Posterior cingulate gyrus (tissue), 11 donors: ENCODE measurements around the gene DTNA.
"Not testable (repeated sequence)": the region's sequence is repeated elsewhere in the genome, so short reads cannot be mapped to it uniquely, and the experiment has no call there.

Experiments used
- DNase-seq, 10 donors: peaks; one replicate each; pipeline versions ENCODE4 v3.0.0 to v3.0.0-alpha.2; 2020 to 2021; ENCODE audit warnings: mixed read lengths in 3 of 10
- intact Hi-C: fragments of 100-400 bp; cut with DNase I; formaldehyde crosslinking; loops from one replicate; pipeline ENCODE4 v1.15.1; 2023

The DTNA gene

DNA sequence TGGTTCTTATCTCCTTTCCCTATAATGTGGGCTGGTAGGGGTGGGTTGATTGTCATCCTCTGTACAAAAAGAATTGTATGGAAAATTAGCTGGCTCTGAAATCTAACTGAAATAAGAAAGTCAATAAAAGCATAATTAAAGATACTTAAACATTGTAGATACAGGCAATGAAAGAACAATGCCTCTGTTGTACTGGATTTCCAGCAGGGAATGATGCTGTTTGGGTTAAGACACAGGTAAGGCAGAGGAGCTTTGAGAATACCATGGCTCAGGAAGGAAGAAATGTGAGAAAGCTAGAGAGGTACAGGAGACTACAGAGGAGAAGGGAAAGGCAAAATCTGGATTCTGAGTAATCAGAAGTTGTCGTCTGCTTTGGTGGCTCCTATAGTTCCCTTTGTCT lies 10.1 kb downstream of the DTNA start:
- intact Hi-C loops: no loop called here
- no peak for DNase-seq

DNA sequence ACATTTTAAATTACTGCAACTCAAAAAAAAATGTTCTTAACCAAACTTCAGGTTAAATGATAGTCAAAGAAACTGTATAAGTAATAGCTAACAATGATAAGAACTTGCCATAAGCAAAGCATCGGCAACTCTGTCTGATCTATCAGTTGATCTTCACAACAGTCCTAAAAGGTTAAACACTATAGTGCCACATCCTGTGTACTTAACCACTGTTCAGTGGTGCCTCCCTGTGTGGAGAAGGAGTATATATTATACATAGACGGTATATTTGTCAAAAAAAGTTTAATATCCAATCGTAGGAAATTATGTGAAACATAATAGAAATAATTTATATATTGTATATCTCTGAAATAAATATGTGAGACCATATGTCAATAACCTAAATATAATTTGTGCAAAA lies 13.0 kb downstream of the DTNA start:
- DNase-seq: no peak
- intact Hi-C loops: no loop called here

DNA sequence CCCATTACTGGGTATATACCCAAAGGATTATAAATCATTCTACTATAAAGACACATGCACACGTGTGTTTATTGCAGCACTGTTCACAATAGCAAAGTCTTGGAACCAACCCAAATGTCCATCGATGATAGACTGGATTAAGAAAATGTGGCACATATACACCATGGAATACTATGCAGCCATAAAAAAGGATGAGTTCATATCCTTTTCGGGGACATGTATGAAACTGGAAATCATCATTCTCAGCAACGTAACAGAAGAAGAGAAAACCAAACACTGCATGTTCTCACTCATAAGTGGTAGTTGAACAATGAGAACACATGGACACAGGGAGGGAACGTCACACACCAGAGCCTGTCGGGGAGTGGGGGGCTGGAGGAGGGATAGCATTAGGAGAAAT lies 15.6 kb downstream of the DTNA start:
- DNase-seq, intact Hi-C loops: not testable (repeated sequence)

DNA sequence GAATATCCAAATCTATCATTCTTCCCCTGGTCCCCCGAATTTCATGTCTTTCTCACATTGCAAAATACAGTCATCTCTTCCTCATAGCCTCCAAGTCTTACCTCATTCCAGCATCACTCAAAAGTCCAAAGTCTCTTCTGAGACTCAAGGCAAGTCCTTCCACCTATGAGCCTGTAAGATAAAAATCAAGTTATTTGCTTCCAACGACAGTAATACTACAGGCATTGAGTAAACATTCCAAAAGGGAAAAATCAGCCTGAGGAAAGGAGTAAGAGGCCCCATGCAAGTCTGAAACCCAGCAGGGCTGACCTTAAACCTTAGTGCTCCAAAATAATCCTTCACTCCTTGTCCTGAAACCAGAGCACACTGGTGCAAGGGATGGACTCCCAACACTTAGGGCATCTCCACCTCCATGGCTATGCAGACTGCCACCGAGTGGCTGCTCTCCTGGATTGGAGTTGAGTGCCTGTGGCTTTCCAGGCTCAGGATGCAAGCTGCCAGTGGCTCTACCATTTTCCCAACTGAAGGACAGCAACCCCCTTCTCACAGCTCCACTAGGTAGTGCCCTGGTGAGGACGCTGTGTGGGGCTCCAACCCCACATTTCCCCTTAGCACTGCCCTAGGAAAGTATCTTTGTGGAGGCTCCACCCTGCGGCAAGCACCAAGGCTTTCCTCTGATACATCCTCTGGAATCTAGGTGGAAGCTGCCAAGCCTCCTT lies 16.3 kb downstream of the DTNA start:
- no peak for DNase-seq
- intact Hi-C loops: no loop called here

DNA sequence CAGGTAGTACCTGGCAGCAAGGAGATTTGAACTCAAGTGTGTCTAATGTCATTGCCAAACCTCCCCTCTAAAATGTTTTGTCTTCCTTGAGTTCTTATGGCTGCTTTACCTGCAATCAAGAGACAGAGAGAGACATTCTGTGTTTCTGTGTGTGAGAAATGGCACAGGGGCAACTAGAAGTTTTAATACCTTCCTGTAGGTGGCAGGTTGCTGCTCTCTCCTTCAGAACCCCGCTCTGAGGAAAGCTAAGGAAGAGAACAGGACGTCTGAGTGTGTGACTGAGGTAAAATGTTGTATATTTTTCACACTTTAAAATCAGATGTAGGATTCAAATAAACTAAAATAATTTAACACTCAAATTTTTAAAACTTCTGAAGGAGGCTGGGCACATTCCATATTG lies 19.2 kb downstream of the DTNA start:
- no peak for DNase-seq
- intact Hi-C loops: no loop called here

DNA sequence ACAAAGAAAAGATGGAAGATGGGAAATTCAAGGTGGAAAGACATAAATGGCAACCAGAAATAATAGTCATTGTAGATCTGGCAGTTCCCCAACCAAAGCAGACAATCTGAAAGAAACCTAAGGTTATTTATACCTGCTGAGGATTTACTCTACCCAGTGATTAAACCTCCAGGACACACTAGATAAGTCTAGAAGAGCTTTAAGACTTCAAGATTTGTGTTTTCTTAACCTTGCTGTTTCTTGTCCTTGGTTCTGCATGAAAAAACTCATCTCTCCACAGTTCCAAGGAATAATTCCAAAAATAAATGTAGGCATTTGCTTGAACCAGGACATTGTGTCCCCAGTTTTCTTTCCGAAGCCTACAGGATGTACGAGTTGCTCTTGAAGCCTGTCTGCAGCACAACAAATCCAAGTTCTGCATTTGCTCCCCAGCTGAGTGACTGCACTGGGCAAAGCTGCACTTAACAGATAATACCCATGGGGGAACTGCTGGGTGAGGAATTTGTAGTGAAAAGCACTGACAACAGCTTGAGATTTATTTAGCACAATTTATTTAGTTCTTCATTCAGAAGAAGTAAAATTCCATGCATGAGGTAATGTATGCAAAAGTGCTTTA lies 19.8 kb downstream of the DTNA start:
- intact Hi-C loops: no loop called here
- DNase-seq: peak in 6 of 10 donors; percentile 22 to 88 (median 66)

DNA sequence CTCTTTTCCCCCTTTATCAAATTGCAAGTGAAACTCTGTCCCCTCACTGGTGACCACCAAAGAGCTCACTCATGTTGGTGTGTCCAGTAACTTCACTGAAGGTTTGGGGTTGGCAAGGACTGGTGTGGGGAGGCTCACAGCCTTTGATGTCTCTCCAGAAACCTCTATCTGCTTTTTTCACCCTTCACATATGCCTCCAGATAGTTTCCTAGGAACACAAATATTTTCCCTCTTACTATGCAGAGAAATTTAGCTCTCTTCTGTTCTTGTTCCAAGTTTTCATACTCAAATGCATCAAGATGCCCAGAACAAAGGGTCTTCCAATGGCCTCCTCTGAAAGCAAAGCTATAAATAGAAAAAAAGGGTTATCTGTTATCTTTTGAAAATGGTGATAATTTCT lies 20.7 kb downstream of the DTNA start:
- intact Hi-C loops: no loop called here
- no peak for DNase-seq

DNA sequence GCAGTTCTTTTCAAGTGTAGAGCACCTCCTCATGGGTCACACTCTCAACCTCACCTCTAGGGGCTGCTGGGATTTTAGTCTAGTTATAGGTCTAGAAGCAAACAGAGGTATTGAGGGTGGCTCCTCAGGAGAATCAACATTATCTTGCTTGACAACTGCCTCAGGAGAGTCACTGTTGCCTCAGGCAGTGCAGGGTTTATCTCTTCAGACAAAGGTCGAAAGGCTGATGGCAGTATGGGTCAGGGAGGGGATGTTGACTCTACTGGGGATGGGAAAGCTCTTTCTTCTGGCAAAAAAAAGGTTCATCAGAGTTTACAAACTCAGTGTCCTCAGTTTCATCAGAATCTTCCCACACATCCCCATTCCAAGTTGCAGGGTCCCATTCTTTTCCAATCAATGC lies 24.0 kb downstream of the DTNA start:
- intact Hi-C loops: no loop called here
- DNase-seq: no peak

DNA sequence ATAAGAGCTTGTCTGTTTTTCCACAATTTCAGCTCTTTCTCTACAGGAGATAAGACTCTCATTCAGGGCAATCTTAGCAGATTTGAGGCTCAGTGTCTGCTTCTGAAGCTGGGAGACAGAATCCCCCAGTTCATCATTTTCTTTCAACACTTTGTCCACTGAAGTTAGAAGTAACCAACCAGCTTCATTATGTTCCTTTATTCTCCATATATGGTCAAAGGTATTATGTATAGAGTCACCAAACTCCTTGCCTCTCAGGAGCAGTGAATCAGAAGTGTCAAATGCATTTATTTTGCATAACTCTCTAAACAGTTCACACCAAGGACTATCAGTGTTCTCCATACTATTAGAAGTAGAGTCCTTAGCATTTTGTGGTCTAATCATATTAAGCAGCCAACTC lies 24.4 kb downstream of the DTNA start:
- DNase-seq, intact Hi-C loops: not testable (repeated sequence)

DNA sequence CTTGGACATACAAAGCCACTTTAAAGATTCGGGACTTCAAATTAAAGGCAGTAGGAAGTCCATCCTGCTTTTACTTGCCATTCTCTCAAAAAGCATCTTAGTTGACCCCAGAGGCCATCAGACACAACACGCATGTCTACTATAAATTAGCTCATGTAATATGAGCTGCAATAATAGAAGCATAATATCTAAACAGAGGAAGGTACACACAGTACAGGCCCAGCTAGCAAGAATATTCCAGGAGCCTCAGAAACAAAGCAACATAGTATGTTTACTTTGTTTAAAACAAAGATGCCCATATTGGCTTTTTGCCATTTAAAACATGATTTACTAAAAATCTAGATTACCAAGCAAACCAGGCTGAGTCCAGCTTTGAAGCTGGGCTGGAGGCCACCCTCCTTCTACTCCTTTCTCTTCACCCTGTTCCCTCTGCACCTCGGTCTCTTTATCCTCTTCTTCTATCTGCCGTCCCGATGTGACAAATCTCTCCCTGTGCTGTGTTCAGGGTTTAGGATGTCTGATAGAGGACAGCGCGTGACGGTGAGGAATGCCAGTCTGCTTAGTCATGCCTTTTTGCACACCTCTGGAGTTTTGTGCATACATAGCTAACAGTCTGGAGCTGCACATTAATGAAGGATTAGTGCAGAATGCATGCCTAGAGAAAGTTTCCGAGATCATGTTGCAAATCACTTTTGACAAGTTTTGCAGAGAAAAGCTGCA lies 28.2 kb downstream of the DTNA start:
- DNase-seq: no peak
- intact Hi-C loops: no loop called here

DNA sequence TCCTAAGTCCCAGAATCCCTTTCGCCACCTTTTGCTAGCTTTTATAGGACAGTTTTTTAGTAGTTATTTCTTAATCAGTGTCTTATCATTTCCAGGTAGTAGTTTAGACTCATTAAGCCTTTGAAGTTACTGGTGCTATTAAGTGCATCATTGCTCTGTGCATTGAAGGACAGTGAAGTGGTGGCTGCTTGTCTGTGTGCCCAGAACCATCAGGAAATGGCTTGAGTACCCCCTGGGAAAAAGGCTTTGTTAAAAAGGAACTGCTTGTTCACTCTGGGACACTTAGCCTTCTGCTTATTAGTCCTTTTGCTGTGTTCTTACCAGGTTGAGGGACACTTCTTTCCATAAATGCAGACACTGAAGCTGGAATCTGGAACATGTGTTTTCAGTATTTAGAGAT lies 30.0 kb downstream of the DTNA start:
- intact Hi-C loops: no loop called here
- no peak for DNase-seq

DNA sequence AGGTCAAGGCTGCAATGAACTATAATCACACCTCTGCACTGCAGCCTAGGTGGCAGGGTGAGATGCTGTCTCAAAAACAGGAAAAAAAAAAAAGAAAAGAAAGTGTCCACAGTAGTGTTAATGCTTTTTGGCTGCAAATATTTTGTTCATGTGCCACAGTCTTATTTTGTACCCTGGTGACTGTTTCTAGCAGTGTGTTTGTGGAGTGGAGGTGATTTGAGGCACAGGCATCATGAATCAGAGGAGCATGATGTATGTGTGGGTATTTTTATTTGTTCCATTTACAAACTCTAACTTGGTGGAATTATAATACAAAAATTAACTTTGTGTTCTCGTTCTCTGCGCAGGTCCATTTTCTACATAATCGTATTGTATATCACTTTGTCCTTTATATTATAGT lies 30.6 kb downstream of the DTNA start:
- no peak for DNase-seq
- intact Hi-C loops: no loop called here

DNA sequence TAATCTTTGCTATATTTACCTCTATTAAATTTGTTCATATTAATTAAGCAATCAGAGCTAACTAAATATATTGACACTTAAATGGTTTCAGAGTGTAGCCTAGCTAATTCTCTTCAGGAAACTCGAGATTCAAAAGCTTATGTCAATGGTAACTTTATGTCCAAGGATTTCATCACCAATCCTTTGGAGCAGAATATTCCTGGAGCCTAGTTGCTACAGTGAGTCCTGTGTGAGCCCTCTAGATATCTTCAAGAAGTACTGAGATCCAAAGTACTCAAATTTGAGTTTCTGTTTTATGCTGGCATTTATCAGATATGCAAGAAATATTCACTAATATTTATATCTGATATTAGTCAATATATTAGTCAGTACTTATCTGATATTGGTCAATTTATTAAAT lies 31.3 kb downstream of the DTNA start:
- no peak for DNase-seq
- intact Hi-C loops: no loop called here

DNA sequence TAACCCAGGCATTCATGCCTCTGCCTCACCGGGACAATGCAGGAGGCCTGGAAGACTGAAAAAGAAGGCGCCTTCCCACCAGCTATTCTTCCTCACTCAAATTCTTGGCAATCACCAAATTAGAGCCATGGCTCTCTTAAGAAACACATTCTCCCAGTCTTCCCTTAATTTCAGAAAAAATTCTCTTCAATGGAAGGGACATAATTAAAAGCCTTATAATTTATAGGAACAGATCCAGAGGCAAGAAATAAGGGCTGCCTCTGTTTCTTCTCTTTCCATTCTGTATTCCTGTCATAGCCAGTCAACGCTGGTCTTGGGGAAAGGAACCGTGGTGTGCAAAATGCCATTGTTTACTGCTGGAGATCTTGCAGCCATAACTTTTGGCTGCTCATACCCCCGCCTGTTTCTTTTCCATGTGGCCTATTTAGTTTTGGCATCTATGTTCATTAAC lies 32.8 kb downstream of the DTNA start:
- intact Hi-C loops: no loop called here
- no peak for DNase-seq

DNA sequence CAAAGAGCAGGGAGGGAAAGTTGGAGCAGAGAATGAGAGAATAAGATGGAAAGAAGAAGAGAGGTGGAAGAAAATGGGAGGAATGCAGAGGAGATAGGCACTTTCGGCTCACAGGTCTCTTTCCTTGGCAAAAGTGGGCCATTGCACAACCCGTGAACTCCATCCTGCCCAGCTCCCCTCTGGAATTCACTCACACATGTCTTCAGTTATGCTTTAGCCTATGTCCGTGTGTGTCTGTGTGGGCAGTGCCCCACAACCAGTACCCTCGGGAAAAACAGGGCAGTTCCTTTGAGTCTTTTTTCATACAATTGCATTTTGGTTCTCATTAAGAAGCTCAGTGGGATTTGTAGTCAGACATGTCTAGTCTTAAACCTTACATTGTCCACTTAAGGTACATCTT lies 34.5 kb downstream of the DTNA start:
- DNase-seq: no peak

DNA sequence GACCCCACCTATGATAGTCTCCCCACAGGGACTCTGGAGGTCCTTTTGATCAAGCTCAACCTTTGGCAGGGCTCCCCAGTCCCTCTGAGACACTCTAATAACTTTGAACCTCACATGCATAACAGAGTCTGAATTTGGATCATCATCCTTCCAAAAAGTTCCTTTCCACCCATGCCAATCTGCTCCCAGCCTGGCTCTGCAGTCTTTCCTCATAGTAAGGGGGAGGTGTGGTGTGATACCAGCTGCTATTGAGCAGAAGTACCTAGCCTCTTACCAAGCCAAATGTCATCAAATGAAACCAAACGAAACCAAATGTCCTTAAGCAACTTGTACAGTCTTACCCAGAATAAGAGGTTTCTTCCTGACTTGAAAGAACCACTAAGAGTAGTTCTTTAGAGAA lies 36.5 kb downstream of the DTNA start:
- intact Hi-C loops: no loop called here

More for the DNA sequence above, 34.5 kb downstream of the DTNA start:
- intact Hi-C loops: no loop called here

DNA sequence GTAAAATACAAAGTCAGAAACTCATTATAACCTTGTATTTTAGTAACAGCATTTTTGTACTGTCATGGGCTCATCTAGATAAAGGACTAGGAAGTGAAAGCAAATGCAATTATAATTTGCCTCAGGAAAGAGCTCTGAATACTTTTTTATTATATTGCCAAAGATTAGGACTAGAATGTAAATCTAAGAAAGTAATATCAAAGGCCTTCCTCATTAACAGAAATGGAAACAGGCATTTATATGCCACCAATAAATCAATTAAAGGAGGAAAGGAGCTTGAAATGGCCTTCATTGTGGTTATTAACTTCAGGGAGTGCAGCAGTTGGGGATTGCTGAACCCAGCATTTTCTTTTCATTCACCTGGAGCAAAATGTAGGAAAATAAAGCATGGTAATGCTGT lies 39.6 kb downstream of the DTNA start:
- intact Hi-C loops: no loop called here
- no peak for DNase-seq

More for the DNA sequence above, 36.5 kb downstream of the DTNA start:
- DNase-seq: no peak

DNA sequence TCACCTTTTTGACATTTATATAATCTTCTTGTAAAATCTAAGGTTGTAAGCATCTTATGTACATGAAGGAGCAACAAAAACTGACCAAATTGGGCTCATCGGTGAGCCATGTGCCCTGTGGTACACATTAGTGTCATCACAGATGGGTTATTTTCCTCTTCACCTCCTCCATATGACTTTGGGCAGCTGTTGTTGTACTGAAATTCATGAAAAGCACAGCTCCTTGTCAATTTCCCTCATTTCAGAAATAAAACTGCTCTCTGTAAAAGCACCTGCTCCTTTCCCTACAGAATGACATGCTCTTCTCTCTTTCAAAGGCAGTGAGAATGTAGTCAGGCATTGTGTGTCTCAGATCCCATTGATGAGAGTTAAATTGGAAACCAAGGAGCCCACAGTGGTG lies 42.0 kb downstream of the DTNA start:
- no peak for DNase-seq
- intact Hi-C loops: no loop called here

DNA sequence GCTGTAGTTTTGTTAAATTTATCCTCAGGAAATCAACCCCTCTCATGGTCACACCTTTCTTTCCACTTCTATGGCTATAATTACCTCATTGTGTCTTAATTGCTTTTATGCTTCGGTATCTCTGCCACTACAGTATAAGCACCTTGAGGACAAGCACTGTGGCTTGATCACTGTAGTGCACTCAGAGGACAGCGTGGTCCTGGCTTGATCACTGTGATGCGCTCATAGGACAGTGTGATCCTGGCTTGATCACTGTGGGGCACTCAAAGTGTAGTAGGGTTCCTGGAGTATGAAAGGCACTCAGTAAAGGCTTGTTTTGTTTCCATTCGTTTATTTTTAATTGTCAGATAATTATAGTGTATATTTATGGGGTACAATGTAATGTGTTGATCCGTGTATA lies 44.2 kb downstream of the DTNA start:
- no peak for DNase-seq
- intact Hi-C loops: no loop called here

DNA sequence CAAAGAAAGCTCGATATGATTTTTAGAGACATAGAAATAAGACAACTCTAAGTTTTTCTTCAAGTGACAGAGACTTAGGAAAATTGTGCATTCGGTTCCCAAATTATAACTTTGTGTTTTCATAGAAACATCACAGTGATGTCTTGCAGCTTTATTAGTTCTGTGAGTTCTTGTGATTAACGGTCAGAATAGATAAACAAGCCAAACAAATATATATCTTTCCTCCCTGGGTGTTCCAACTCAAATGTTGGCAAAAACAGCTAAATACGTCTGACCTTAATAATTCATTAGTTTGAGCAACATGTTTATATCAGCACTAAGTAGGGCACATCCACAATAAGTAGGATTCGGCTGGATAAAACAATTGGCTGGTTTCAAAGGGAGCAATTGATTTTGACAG lies 47.6 kb downstream of the DTNA start:
- no peak for DNase-seq
- intact Hi-C loops: no loop called here

DNA sequence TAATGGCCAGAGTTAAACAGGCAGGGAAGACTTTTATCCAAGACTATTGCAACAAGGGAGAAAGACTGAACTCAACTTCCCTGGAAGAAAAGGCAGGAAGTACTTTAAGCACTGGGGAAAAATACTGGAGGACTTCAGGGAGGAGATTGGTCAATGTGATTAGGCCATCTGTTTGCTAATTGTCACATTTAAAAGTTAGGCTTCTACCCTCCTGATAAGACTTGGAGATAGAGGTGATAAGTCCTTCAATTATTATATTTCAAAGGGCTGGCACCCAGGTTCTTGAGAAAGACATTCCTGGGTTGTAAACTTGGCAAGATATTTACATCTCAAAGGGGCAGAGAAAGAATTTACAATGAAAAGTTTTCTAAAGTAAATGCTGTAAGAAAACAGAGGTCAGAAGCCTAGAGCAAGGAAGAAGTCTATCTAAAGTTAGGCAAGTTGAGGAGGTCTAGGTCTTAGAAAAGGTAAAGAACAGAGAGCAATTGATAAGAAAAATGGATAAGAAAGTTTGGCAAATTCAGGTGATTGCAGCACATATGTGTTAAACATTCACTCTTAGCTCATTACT lies 48.4 kb downstream of the DTNA start:
- DNase-seq: no peak
- intact Hi-C loops: no loop called here

DNA sequence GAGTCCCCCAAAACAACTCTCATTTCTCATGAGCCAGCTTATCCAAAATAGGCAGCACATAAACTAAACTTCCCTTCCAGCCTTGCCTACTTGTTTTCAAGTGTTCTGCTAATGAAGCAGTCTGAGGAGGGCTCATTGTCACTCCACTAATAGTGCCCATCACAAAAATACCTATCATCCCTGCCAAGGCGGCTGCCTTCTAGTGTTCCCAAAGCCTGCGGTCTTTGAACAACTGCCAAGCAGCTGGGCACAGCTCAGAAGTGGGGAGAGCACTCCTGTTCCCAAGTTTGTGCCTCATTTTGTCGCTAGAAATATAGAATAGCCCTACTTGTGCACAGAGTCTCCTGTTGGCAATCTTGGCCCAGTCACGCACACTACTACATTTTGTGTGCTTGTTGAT lies 50.3 kb downstream of the DTNA start:
- DNase-seq: peak in 6 of 10 donors; percentile 28 to 83 (median 58)
- intact Hi-C loops: no loop called here
